Measurements from ENCODE around the gene AUNIP.

GRCh38 chr1:25845664-25846063 lies 13.6 kb downstream of the AUNIP start:
- TF ChIP-seq CTCF (IDR thresholded peaks at IDR 0.05; ENCODE audit: insufficient read depth, low read length, poor library complexity, severe bottlenecking) (no peak), EZH2phosphoT487 (conservative IDR thresholded peaks at IDR 0.05; ENCODE audit: low read length) (no peak)
